ENCODE results near the gene PRSS23.

DNA sequence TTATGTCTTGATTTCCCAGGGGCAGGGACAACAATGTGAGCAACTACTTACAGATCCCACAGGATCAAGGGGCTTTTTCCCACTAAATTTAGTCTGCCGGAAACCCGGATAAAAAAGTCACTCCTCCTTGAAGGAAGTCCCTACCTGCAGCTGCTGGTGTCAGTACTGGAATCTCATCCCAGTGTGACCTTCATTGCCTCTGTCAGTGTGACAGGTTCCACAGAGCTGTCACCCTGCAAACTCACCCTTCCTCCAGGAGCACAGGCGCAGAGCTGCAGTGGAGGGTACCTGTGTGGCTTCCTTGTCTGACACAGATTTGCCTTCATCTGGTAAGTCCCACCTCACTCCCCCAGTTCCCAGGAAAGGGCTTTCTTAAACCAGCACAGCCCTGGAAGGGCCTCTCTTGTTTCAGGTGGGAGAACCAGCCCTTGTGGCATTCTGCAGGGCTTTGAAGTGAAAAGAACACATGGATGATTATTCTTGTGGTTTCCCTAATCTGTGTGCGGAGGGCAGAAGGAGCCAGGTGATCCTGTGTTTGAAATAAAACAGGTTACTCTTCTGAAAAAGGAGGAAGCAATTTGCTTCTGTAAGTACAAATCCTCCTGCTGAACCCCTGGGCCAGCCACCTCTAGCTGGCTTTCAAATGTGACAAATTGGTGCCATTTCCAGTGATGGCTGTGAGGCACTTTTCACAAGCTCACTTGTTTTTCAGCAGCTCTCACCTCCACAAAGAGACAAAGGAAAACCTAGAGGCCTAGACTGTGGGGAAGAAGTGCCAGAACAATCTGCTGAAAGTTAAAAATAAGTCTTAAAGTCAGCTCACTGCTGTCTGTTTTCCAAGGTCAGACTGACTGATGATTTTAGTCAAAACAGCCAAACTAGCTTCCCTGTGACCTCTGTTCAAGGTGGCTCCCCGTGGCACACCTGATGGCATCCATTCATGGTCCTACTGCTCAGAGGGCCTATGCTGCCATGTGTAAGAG, 9.2 kb upstream of the PRSS23 start:
- TF ChIP-seq GATA2 (IDR thresholded peaks at IDR 0.05; ENCODE audit: insufficient read depth, insufficient read length, low read depth, low read length) (no peak), JUN (IDR thresholded peaks at IDR 0.05; ENCODE audit: borderline replicate concordance, insufficient read depth, insufficient read length, low read depth) (no peak), POLR2A (IDR thresholded peaks at IDR 0.05; ENCODE audit: low read depth, low read length) (no peak), POLR2AphosphoS5 (IDR thresholded peaks at IDR 0.05; ENCODE audit: insufficient read depth, low read depth, low read length) (no peak), EZH2 (IDR thresholded peaks at IDR 0.05; ENCODE audit: borderline replicate concordance, low read depth, low read length, severe bottlenecking) (no peak), FOS (IDR thresholded peaks at IDR 0.05; ENCODE audit: borderline replicate concordance, insufficient read depth, low read length) (no peak), MYC (IDR thresholded peaks at IDR 0.05; ENCODE audit: low read depth, low read length) (no peak)
- TF ChIP-seq, protein P1, sequence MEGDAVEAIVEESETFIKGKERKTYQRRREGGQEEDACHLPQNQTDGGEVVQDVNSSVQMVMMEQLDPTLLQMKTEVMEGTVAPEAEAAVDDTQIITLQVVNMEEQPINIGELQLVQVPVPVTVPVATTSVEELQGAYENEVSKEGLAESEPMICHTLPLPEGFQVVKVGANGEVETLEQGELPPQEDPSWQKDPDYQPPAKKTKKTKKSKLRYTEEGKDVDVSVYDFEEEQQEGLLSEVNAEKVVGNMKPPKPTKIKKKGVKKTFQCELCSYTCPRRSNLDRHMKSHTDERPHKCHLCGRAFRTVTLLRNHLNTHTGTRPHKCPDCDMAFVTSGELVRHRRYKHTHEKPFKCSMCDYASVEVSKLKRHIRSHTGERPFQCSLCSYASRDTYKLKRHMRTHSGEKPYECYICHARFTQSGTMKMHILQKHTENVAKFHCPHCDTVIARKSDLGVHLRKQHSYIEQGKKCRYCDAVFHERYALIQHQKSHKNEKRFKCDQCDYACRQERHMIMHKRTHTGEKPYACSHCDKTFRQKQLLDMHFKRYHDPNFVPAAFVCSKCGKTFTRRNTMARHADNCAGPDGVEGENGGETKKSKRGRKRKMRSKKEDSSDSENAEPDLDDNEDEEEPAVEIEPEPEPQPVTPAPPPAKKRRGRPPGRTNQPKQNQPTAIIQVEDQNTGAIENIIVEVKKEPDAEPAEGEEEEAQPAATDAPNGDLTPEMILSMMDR (IDR thresholded peaks at IDR 0.05; ENCODE audit: extremely low read depth in 1 of 2, insufficient read depth in 1 of 2, low read depth in 1 of 2, low read length in 2 of 2), result no peak
- TF ChIP-seq, protein P2, sequence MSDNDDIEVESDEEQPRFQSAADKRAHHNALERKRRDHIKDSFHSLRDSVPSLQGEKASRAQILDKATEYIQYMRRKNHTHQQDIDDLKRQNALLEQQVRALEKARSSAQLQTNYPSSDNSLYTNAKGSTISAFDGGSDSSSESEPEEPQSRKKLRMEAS (IDR thresholded peaks at IDR 0.05; ENCODE audit: insufficient read depth, insufficient read length), result no peak

Data from endothelial cell of umbilical vein (primary cell).